ENCODE measurements around the gene MEOX1. TPM values are rescaled to one million over a fixed set of nuclear protein-coding genes. Genes with fewer than 3 reads are reported as not detected.

The MEOX1 gene
- total RNA-seq, 1 experiment from 2014 or later, result not detected

- CTCF ChIA-PET, result interaction anchor here (0.6 kb wide), 1 partner anchor 83 kb away, joined by 3 read pairs; no protein-coding TSS in a partner anchor
- intact Hi-C loops (cut with micrococcal nuclease; ENCODE audit: unreplicated experiment), result no loop called here
Observed at GRCh38 chr17:43618276-43618675, 43.4 kb downstream of the MEOX1 start.

DNA sequence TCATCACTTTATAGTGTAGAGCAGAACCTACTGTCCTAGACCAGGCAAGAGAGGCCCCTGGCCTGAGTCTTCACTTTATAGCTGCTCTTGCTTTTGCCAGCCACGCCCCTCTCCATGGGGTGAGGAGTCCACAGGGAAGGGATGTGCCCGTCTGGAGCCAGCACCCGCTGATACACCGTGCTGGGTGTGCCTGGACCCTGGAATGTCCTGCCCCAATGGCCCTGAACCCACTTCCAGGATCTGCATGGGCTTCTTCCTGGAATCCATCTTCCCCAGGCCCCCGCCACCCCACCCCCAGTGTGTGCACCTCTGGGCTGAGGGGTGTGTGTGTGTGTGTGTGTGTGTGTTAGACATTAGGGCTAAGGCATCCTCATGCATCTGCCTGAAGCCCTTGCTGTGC, 44.9 kb downstream of the MEOX1 start:
- H3K27me3 Mint-ChIP-seq (ENCODE audit: unreplicated experiment), result peaks cover 94% of the 10 kb centered on the region
- intact Hi-C loops (cut with micrococcal nuclease; ENCODE audit: unreplicated experiment), result no loop called here
- CTCF ChIA-PET, result interaction anchor here (1.2 kb wide), 1 partner anchor 8 kb away, joined by 3 read pairs; no protein-coding TSS in a partner anchor
- BruUV-seq (replicated peaks), result no TSS peak
- no peaks in the 10 kb centered on the region for H3K4me1 Mint-ChIP-seq (ENCODE audit: low read depth, unreplicated experiment)
- no peak for DNase-seq
- TF ChIP-seq, protein P1, sequence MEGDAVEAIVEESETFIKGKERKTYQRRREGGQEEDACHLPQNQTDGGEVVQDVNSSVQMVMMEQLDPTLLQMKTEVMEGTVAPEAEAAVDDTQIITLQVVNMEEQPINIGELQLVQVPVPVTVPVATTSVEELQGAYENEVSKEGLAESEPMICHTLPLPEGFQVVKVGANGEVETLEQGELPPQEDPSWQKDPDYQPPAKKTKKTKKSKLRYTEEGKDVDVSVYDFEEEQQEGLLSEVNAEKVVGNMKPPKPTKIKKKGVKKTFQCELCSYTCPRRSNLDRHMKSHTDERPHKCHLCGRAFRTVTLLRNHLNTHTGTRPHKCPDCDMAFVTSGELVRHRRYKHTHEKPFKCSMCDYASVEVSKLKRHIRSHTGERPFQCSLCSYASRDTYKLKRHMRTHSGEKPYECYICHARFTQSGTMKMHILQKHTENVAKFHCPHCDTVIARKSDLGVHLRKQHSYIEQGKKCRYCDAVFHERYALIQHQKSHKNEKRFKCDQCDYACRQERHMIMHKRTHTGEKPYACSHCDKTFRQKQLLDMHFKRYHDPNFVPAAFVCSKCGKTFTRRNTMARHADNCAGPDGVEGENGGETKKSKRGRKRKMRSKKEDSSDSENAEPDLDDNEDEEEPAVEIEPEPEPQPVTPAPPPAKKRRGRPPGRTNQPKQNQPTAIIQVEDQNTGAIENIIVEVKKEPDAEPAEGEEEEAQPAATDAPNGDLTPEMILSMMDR (IDR thresholded peaks at IDR 0.05; ENCODE audit: unreplicated experiment), result no peak
- no peak overlapping the region for H3K27ac Mint-ChIP-seq (ENCODE audit: unreplicated experiment)
- no peaks in the 10 kb centered on the region for H3K9me3 Mint-ChIP-seq (ENCODE audit: low read depth, unreplicated experiment)
- H3K36me3 Mint-ChIP-seq (ENCODE audit: insufficient read depth, unreplicated experiment), result no peaks in the 10 kb centered on the region
- no peak overlapping the region for H3K4me3 Mint-ChIP-seq (ENCODE audit: low read depth, unreplicated experiment)

More at GRCh38 chr17:43618276-43618675, 43.4 kb downstream of the MEOX1 start:
- H3K4me1 Mint-ChIP-seq (ENCODE audit: low read depth, unreplicated experiment), result no peaks in the 10 kb centered on the region
- H3K4me3 Mint-ChIP-seq (ENCODE audit: low read depth, unreplicated experiment), result no peak overlapping the region
- no peaks in the 10 kb centered on the region for H3K9me3 Mint-ChIP-seq (ENCODE audit: low read depth, unreplicated experiment)
- peaks cover 94% of the 10 kb centered on the region for H3K27me3 Mint-ChIP-seq (ENCODE audit: unreplicated experiment)
- TF ChIP-seq, protein P1 (IDR thresholded peaks at IDR 0.05; ENCODE audit: unreplicated experiment), result no peak
- no peaks in the 10 kb centered on the region for H3K36me3 Mint-ChIP-seq (ENCODE audit: insufficient read depth, unreplicated experiment)
- BruUV-seq (replicated peaks), result no TSS peak
- DNase-seq, result no peak
- H3K27ac Mint-ChIP-seq (ENCODE audit: unreplicated experiment), result no peak overlapping the region

DNA sequence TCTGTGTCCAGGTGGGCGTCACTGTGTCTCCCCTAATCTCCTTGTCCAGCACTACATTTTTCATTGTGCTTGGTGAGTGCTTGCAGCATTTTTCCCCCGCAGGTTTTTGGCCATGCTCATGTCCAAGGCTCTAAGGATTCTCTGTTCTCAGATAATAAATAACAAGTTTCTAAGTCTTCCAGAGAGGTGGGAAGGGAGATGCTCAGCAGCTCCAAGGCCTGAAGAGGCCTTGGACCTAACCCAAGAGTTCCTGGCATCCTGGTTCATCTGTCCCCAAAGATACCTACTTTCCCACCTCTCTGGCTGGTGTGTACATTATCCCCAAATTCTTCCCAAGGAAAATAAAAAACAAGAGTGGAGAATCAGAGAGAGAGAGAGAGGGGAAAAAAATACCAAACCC, 45.3 kb downstream of the MEOX1 start:
- CTCF ChIA-PET, result interaction anchor here (1.1 kb wide), 1 partner anchor 37 kb away, joined by 3 read pairs; no protein-coding TSS in a partner anchor
- intact Hi-C loops (cut with micrococcal nuclease; ENCODE audit: unreplicated experiment), result no loop called here
- Mint-ChIP-seq H3K4me3 (ENCODE audit: low read depth, unreplicated experiment) (no peak overlapping the region), H3K27me3 (ENCODE audit: unreplicated experiment) (peaks cover 98% of the 10 kb centered on the region), H3K4me1 (ENCODE audit: low read depth, unreplicated experiment) (no peaks in the 10 kb centered on the region), H3K9me3 (ENCODE audit: low read depth, unreplicated experiment) (no peaks in the 10 kb centered on the region), H3K27ac (ENCODE audit: unreplicated experiment) (no peak overlapping the region), H3K36me3 (ENCODE audit: insufficient read depth, unreplicated experiment) (no peaks in the 10 kb centered on the region)
- no TSS peak for BruUV-seq (replicated peaks)
- DNase-seq, result no peak
- TF ChIP-seq, protein P1 (IDR thresholded peaks at IDR 0.05; ENCODE audit: unreplicated experiment), result no peak

DNA sequence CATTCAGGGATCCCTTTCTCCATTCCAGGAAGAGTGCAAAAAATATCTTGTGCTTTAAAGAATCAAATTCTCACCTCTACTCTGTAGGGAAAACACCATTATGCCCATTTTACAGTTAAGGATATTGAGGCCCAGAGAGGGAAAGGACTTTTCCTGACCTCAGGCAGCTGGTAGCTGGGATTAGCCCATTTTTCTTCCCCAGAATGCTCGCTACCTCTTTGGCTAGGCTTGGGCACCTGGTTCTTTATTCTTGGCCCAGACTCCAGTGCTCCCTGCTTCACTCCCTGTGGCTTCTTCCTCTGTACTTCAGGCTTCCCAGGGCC, 45.7 kb downstream of the MEOX1 start:
- TF ChIP-seq, protein P1 (IDR thresholded peaks at IDR 0.05; ENCODE audit: unreplicated experiment), result no peak
- Mint-ChIP-seq H3K9me3 (ENCODE audit: low read depth, unreplicated experiment) (no peaks in the 10 kb centered on the region), H3K4me3 (ENCODE audit: low read depth, unreplicated experiment) (no peak overlapping the region), H3K4me1 (ENCODE audit: low read depth, unreplicated experiment) (no peaks in the 10 kb centered on the region), H3K27ac (ENCODE audit: unreplicated experiment) (no peak overlapping the region), H3K27me3 (ENCODE audit: unreplicated experiment) (peaks cover 96% of the 10 kb centered on the region), H3K36me3 (ENCODE audit: insufficient read depth, unreplicated experiment) (no peaks in the 10 kb centered on the region)
- DNase-seq, result no peak
- BruUV-seq (replicated peaks), result no TSS peak
- intact Hi-C loops (cut with micrococcal nuclease; ENCODE audit: unreplicated experiment), result no loop called here
- CTCF ChIA-PET, result interaction anchor here (1.1 kb wide), 1 partner anchor 37 kb away, joined by 3 read pairs; no protein-coding TSS in a partner anchor

All from Calu3 (cell line).